Mesendoderm (in vitro differentiated cells): ENCODE measurements around the gene EEF1E1. TPM values are rescaled to one million over a fixed set of nuclear protein-coding genes. Genes with fewer than 3 reads are reported as not detected.

Source experiments
- DNase-seq: peaks from one replicate; pipeline ENCODE4 v3.0.0; 2013
- H2AK5ac ChIP-seq: 2 replicates; pipeline ENCODE4 v1.6.1; 2013; ENCODE audit warnings: low read length, inconsistent platforms
- H2BK120ac ChIP-seq: 2 replicates; pipeline ENCODE4 v1.6.1; 2013; ENCODE audit warnings: low read depth, mild to moderate bottlenecking, low read length, moderate library complexity, mixed read lengths
- H2BK15ac ChIP-seq: replicated peaks from 2 replicates; pipeline ENCODE4 v1.6.1; 2013; ENCODE audit warnings: low read depth, mild to moderate bottlenecking, moderate library complexity
- H2BK5ac ChIP-seq: 2 replicates; pipeline ENCODE4 v1.6.1; 2013; ENCODE audit warnings: low read length, inconsistent platforms
- H3K18ac ChIP-seq: 2 replicates; pipeline ENCODE4 v1.6.1; 2013; ENCODE audit warnings: mild to moderate bottlenecking, low read length, mixed read lengths
- H3K23ac ChIP-seq: one replicate; pipeline ENCODE4 v1.6.1; 2013; ENCODE audit warnings: low read length
- H3K27ac ChIP-seq: 2 replicates; pipeline ENCODE4 v1.5.1; 2013; ENCODE audit warnings: low read depth, mild to moderate bottlenecking, inconsistent platforms, low read length, moderate library complexity
- H3K27me3 ChIP-seq: 2 replicates; pipeline ENCODE4 v1.6.1; 2013; ENCODE audit warnings: low read length, control low read depth, mild to moderate bottlenecking, inconsistent platforms; ENCODE audit not compliant: insufficient read depth, poor library complexity
- H3K36me3 ChIP-seq: 2 replicates; pipeline ENCODE4 v1.6.1; 2013; ENCODE audit warnings: low read length, inconsistent platforms; ENCODE audit not compliant: control insufficient read depth, insufficient read depth
- H3K4ac ChIP-seq: one replicate; pipeline ENCODE4 v1.6.1; 2013; ENCODE audit warnings: low read depth, mild to moderate bottlenecking, low read length, moderate library complexity
- H3K4me1 ChIP-seq: 2 replicates; pipeline ENCODE4 v1.6.1; 2013; ENCODE audit warnings: low read depth, low read length, inconsistent platforms; ENCODE audit not compliant: control insufficient read depth
- H3K4me2 ChIP-seq: 2 replicates; pipeline ENCODE4 v1.6.1; 2013; ENCODE audit warnings: low read length
- H3K4me3 ChIP-seq: 2 replicates; pipeline ENCODE4 v1.5.1; 2013; ENCODE audit warnings: mild to moderate bottlenecking, low read length
- H3K56ac ChIP-seq: one replicate; pipeline ENCODE4 v1.6.1; 2013; ENCODE audit warnings: low read length
- H3K79me1 ChIP-seq: 2 replicates; pipeline ENCODE4 v1.6.1; 2013; ENCODE audit warnings: low read length, inconsistent platforms
- H3K79me2 ChIP-seq: 2 replicates; pipeline ENCODE4 v1.6.1; 2013; ENCODE audit warnings: mild to moderate bottlenecking, low read length; ENCODE audit not compliant: control insufficient read depth, insufficient read depth
- H3K9ac ChIP-seq: 2 replicates; pipeline ENCODE4 v1.6.1; 2013; ENCODE audit warnings: low read length, inconsistent platforms
- H4K5ac ChIP-seq: one replicate; pipeline ENCODE4 v1.6.1; 2013; ENCODE audit warnings: low read length
- H4K8ac ChIP-seq: one replicate; pipeline ENCODE4 v1.6.1; 2013; ENCODE audit warnings: low read depth, mild to moderate bottlenecking, control low read depth, low read length, moderate library complexity
- WGBS: extraction: QIAGEN DNeasy Blood & Tissue Kit; methylation state at CpG from one replicate; pipeline ENCODE4 v1.1.7; 2013; ENCODE audit warnings: low lambda C conversion rate, missing lambda C conversion rate; ENCODE audit not compliant: insufficient coverage; ENCODE audit errors: extremely low coverage; 5-methylcytosine and 5-hydroxymethylcytosine counted together
- polyA plus RNA-seq, 2 experiments: library from polyadenylated mRNA; stranded (reverse); fragments of 200-250 nt; gene quantifications; one replicate each; pipeline ENCODE4 v1.2.3, GENCODE V29; 2013

The EEF1E1 gene
- 137 TPM for polyA plus RNA-seq (2013, experiment 1 of 2)
- 150 TPM for polyA plus RNA-seq (2013, experiment 2 of 2)

DNA sequence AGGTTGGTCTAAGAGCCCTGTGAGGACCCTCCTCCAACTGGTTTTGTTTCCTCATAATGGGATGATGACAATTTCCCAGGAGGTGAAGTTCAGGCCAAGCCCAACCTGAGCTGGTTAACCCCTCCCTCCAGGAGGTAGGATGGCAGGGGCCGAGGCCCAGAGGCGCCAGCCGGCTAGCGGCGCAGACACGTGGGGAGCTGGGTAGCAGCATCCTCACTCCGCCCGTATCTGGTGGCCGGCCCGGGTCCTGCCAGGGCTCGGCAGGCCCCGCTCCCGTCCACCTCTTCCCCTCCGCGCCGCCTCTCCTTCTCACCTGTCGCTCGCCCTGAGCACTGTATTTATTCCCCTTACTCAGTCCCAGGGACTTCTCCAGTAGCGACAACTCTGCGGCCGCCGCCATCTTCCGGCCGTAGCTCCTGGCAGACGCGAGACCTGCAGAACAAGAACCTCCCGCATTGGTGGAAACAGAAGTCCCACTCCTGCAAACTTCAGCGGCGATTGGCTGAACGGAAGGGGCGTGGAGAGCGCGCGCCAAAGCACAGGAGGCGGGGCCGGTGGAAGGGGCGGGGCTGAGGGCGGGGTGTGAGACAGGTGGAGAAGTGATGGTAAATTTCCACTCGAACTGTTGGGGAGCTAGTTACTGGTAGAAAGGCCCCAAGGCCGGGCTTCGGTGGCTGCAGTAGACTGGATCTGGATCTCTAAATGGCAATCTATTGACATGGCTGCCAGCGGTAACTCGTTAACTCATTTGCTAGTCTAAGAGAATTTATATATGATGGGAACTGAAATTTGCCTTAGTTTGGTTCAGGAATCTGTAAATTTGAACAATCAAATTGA lies at the start of gene EEF1E1:
Gene EEF1E1, minus strand, starts transcription at position 427 of the 837 bp plus-strand sequence. Its CDS starts 27 bp downstream, at position 400.
- Histone ChIP-seq H2BK120ac (no peak within 1 kb of the TSS), H2BK15ac (no peak within 1 kb of the TSS), H3K36me3 (no peaks in the 10 kb centered on the region), H3K56ac (peak within 1 kb of the TSS; percentile 87), H2AK5ac (no peak within 1 kb of the TSS), H3K27me3 (no peaks in the 10 kb centered on the region), H3K4me3 (peak within 1 kb of the TSS; percentile 69), H3K4me2 (peak within 1 kb of the TSS; percentile 83), H4K8ac (no peak within 1 kb of the TSS), H3K23ac (no peak within 1 kb of the TSS), H3K79me2 (peaks cover 38% of the 10 kb centered on the region), H3K4ac (no peak within 1 kb of the TSS), H3K4me1 (no peaks in the 10 kb centered on the region), H3K27ac (peak within 1 kb of the TSS; percentile 23), H2BK5ac (peak within 1 kb of the TSS; percentile 12), H4K5ac (peak within 1 kb of the TSS; percentile 62), H3K9ac (peak within 1 kb of the TSS; percentile 84), H3K18ac (peak within 1 kb of the TSS; percentile 82), H3K79me1 (no peaks in the 10 kb centered on the region)
- WGBS = no CpG with 5 or more reads among the region's 43 CpGs
- peak; percentile 99 for DNase-seq

DNA sequence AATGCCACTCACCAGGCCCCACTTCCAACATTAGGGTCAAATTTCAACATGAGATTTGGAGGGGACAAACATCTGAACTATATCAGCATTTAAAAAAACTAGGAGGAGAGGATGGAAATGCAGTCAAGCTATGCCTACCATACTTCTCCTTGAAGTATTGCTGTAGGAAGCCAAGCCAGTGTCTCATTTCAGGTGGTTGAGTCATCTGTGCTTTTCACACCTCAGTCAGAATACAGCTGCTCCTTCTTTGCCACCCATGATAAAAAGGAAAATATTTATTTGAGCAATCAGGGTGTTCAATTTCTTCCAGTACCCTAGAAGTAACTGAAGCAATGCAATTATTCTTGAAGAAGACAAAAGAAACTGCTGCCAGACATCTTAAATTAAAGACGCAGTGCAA lies 47.0 kb upstream of the EEF1E1 start:
- DNase-seq = peak; percentile 32
- H2BK120ac ChIP-seq = no peak overlapping the region
- no peak overlapping the region for H2AK5ac ChIP-seq
- H3K79me2 ChIP-seq = no peaks in the 10 kb centered on the region
- H3K79me1 ChIP-seq = no peaks in the 10 kb centered on the region
- no peaks in the 10 kb centered on the region for H3K27me3 ChIP-seq
- H4K5ac ChIP-seq = no peak overlapping the region
- H4K8ac ChIP-seq = no peak overlapping the region
- no CpG with 5 or more reads among the region's 1 CpG for WGBS
- H3K4me3 ChIP-seq = no peak overlapping the region
- H3K4me2 ChIP-seq = no peak overlapping the region
- H3K23ac ChIP-seq = no peak overlapping the region
- no peak overlapping the region for H2BK5ac ChIP-seq
- no peak overlapping the region for H3K56ac ChIP-seq
- H3K36me3 ChIP-seq = no peaks in the 10 kb centered on the region
- no peak overlapping the region for H3K4ac ChIP-seq
- H3K27ac ChIP-seq = no peak overlapping the region
- H2BK15ac ChIP-seq = no peak overlapping the region
- no peak overlapping the region for H3K9ac ChIP-seq
- H3K4me1 ChIP-seq = peaks cover 3% of the 10 kb centered on the region
- peak overlapping the region; percentile 56 for H3K18ac ChIP-seq

DNA sequence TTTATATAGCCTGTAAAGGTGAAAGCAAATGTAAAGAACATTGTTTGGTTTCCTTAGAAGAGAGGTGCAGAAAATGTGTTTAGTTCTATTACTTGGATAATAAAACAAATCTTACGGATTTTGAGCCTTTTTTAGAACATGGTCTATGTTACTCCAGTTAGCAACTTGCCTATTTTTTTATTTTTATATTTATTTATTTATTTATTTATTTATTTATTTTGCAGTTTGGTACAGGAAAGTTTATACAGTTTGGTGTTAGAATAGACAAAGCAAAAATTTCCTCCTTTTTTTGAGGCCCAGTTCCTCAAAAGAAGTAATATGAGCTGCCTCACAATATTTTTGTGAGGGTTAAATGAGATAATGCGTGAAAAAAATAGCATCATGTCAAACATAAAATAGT lies 41.6 kb upstream of the EEF1E1 start:
- Histone ChIP-seq H3K9ac (no peak overlapping the region), H3K4me3 (no peak overlapping the region), H3K56ac (no peak overlapping the region), H3K4ac (no peak overlapping the region), H3K18ac (no peak overlapping the region), H4K5ac (no peak overlapping the region), H2AK5ac (no peak overlapping the region), H3K27me3 (no peaks in the 10 kb centered on the region), H2BK5ac (no peak overlapping the region), H3K27ac (no peak overlapping the region), H3K4me2 (no peak overlapping the region), H2BK15ac (no peak overlapping the region), H3K79me1 (no peaks in the 10 kb centered on the region), H3K36me3 (no peaks in the 10 kb centered on the region), H2BK120ac (no peak overlapping the region), H3K4me1 (no peaks in the 10 kb centered on the region), H3K23ac (no peak overlapping the region), H4K8ac (no peak overlapping the region), H3K79me2 (no peaks in the 10 kb centered on the region)
- WGBS = no CpG with 5 or more reads among the region's 2 CpGs
- no peak for DNase-seq

DNA sequence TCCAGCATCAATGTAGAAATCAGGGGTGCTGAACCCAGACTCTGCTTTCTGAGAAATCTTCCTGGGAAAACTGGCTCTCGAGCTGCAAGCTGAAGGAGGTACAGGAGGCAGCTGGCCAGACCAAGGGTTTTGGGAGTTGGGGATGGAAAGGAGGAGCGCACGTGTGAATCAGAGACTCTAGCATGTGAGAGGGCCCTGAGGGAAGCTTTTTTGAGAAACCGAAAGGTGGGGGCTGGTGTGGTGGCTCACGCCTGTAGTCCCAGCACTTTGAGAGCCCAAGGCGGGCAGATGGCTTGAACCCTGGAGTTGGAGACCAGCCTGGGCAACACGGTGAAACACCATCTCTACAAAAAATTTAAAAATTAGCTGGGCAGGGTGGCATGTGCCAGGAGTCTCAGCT lies 37.1 kb upstream of the EEF1E1 start:
- Histone ChIP-seq H3K4me2 (no peak overlapping the region), H3K27me3 (no peaks in the 10 kb centered on the region), H3K18ac (no peak overlapping the region), H3K36me3 (no peaks in the 10 kb centered on the region), H3K9ac (no peak overlapping the region), H3K4me1 (no peaks in the 10 kb centered on the region), H4K8ac (no peak overlapping the region), H4K5ac (no peak overlapping the region), H3K79me2 (no peaks in the 10 kb centered on the region), H3K4me3 (no peak overlapping the region), H2BK120ac (no peak overlapping the region), H3K79me1 (no peaks in the 10 kb centered on the region), H2BK5ac (no peak overlapping the region), H3K56ac (no peak overlapping the region), H3K23ac (no peak overlapping the region), H2AK5ac (no peak overlapping the region), H3K4ac (no peak overlapping the region), H2BK15ac (no peak overlapping the region), H3K27ac (no peak overlapping the region)
- WGBS = no CpG with 5 or more reads among the region's 7 CpGs
- DNase-seq = no peak

DNA sequence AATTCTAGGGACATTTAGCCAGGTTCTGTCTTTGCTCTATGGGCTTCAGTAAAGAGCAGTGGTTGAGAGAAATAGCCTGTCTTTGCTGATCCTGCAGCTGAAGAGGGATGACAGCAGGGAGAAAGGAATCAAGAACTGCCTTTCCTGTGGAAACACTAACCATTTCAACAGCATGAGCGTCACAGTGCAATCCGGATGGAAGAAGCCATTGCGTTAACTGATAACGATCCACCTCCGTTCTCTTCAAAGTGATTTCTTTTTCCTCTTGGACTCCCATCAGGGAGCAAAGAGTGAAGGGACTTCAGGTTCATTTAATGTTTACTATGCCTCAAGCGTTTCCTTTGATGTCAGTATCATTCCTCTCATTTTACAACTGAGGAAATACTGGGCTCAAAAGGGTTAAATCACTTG lies 35.2 kb upstream of the EEF1E1 start:
- Histone ChIP-seq H3K4me1 (no peaks in the 10 kb centered on the region), H3K4me3 (no peak overlapping the region), H3K56ac (no peak overlapping the region), H2BK15ac (no peak overlapping the region), H3K36me3 (no peaks in the 10 kb centered on the region), H2BK5ac (no peak overlapping the region), H4K8ac (no peak overlapping the region), H3K4me2 (no peak overlapping the region), H3K9ac (no peak overlapping the region), H2AK5ac (no peak overlapping the region), H3K4ac (no peak overlapping the region), H3K79me2 (no peaks in the 10 kb centered on the region), H3K27me3 (no peaks in the 10 kb centered on the region), H3K23ac (no peak overlapping the region), H3K79me1 (no peaks in the 10 kb centered on the region), H3K18ac (no peak overlapping the region), H4K5ac (no peak overlapping the region), H2BK120ac (no peak overlapping the region), H3K27ac (no peak overlapping the region)
- no CpG with 5 or more reads among the region's 6 CpGs for WGBS
- DNase-seq = no peak
